Adipocyte (in vitro differentiated cells): ENCODE results near the gene PCYOX1L.
A peak's percentile ranks its signal among the peaks of the same experiment; 100 is the strongest.

ENCODE experiments used
- DNase-seq: peaks from one replicate; pipeline ENCODE4 v3.0.0-alpha.2; 2015; ENCODE audit warnings: low read depth
- H3K27me3 ChIP-seq: replicated peaks from 2 replicates; pipeline ENCODE4 v1.7.0; 2013; ENCODE audit warnings: mild to moderate bottlenecking, low read length, moderate library complexity; ENCODE audit not compliant: control insufficient read depth, insufficient read depth
- H3K36me3 ChIP-seq: 2 replicates; pipeline ENCODE4 v1.7.0; 2013; ENCODE audit warnings: low read length, mild to moderate bottlenecking, moderate library complexity; ENCODE audit not compliant: control insufficient read depth, insufficient read depth, severe bottlenecking
- H3K4me1 ChIP-seq: 2 replicates; pipeline ENCODE4 v1.7.0; 2013; ENCODE audit warnings: mild to moderate bottlenecking, low read length, moderate library complexity; ENCODE audit not compliant: control insufficient read depth, insufficient read depth
- H3K4me3 ChIP-seq: 2 replicates; pipeline ENCODE4 v1.7.0; 2013; ENCODE audit warnings: mild to moderate bottlenecking, low read length, moderate library complexity
- H3K9ac ChIP-seq: 2 replicates; pipeline ENCODE4 v1.7.0; 2013; ENCODE audit warnings: mild to moderate bottlenecking, low read length, moderate library complexity
- H3K9me3 ChIP-seq: 2 replicates; pipeline ENCODE4 v1.7.0; 2013; ENCODE audit warnings: mild to moderate bottlenecking, low read length, moderate library complexity; ENCODE audit not compliant: control insufficient read depth

Gene PCYOX1L

GRCh38 chr5:149357370-149358293 lies at the start of gene PCYOX1L:
Gene PCYOX1L (plus strand): TSS chr5:149358046. CDS start chr5:149358069, 23 bp downstream.
- peak within 1 kb of the TSS; percentile 86 for H3K4me3 ChIP-seq
- H3K9me3 ChIP-seq: no peaks in the 10 kb centered on the region
- no peaks in the 10 kb centered on the region for H3K27me3 ChIP-seq
- H3K9ac ChIP-seq: peak within 1 kb of the TSS; percentile 83
- peak; percentile 99 for DNase-seq
- H3K36me3 ChIP-seq: peaks cover 30% of the 10 kb centered on the region
- peaks cover 5% of the 10 kb centered on the region for H3K4me1 ChIP-seq

- Histone ChIP-seq H3K4me1 (no peaks in the 10 kb centered on the region), H3K9ac (no peak overlapping the region), H3K4me3 (no peak overlapping the region), H3K36me3 (peaks cover 64% of the 10 kb centered on the region), H3K9me3 (no peaks in the 10 kb centered on the region), H3K27me3 (no peaks in the 10 kb centered on the region)
- no peak for DNase-seq
These were observed 48.5 kb upstream of the PCYOX1L start for GRCh38 chr5:149309354-149309753.

GRCh38 chr5:149310488-149310887 lies 47.4 kb upstream of the PCYOX1L start:
- Histone ChIP-seq H3K9ac (no peak overlapping the region), H3K4me3 (no peak overlapping the region), H3K9me3 (no peaks in the 10 kb centered on the region), H3K36me3 (peaks cover 52% of the 10 kb centered on the region), H3K4me1 (no peaks in the 10 kb centered on the region), H3K27me3 (no peaks in the 10 kb centered on the region)
- no peak for DNase-seq

- H3K27me3 ChIP-seq: no peaks in the 10 kb centered on the region
- H3K4me3 ChIP-seq: no peak overlapping the region
- H3K4me1 ChIP-seq: no peaks in the 10 kb centered on the region
- no peaks in the 10 kb centered on the region for H3K9me3 ChIP-seq
- DNase-seq: peak; percentile 13
- H3K36me3 ChIP-seq: peaks cover 47% of the 10 kb centered on the region
- H3K9ac ChIP-seq: no peak overlapping the region
These were observed 46.7 kb upstream of the PCYOX1L start for GRCh38 chr5:149310947-149311658.

- no peak for DNase-seq
- Histone ChIP-seq H3K27me3 (no peaks in the 10 kb centered on the region), H3K4me3 (no peak overlapping the region), H3K36me3 (peaks cover 34% of the 10 kb centered on the region), H3K4me1 (no peaks in the 10 kb centered on the region), H3K9me3 (no peaks in the 10 kb centered on the region), H3K9ac (no peak overlapping the region)
These were observed 44.5 kb upstream of the PCYOX1L start for GRCh38 chr5:149313151-149313841.

- no peaks in the 10 kb centered on the region for H3K4me1 ChIP-seq
- H3K4me3 ChIP-seq: no peak overlapping the region
- no peak for DNase-seq
- H3K27me3 ChIP-seq: no peaks in the 10 kb centered on the region
- peaks cover 36% of the 10 kb centered on the region for H3K36me3 ChIP-seq
- no peaks in the 10 kb centered on the region for H3K9me3 ChIP-seq
- H3K9ac ChIP-seq: no peak overlapping the region
These were observed 43.2 kb upstream of the PCYOX1L start for GRCh38 chr5:149314571-149315111.

GRCh38 chr5:149315753-149316152 lies 42.1 kb upstream of the PCYOX1L start:
- H3K36me3 ChIP-seq: peaks cover 34% of the 10 kb centered on the region
- no peak for DNase-seq
- H3K9me3 ChIP-seq: no peaks in the 10 kb centered on the region
- H3K27me3 ChIP-seq: no peaks in the 10 kb centered on the region
- no peak overlapping the region for H3K4me3 ChIP-seq
- no peak overlapping the region for H3K9ac ChIP-seq
- H3K4me1 ChIP-seq: peaks cover 6% of the 10 kb centered on the region

GRCh38 chr5:149317281-149318048 lies 40.4 kb upstream of the PCYOX1L start:
- Histone ChIP-seq H3K9me3 (no peaks in the 10 kb centered on the region), H3K4me3 (no peak overlapping the region), H3K27me3 (no peaks in the 10 kb centered on the region), H3K4me1 (peaks cover 18% of the 10 kb centered on the region), H3K9ac (no peak overlapping the region), H3K36me3 (peaks cover 21% of the 10 kb centered on the region)
- peak; percentile 80 for DNase-seq

GRCh38 chr5:149319174-149319573 lies 38.7 kb upstream of the PCYOX1L start:
- Histone ChIP-seq H3K4me3 (no peak overlapping the region), H3K36me3 (peaks cover 14% of the 10 kb centered on the region), H3K9ac (no peak overlapping the region), H3K9me3 (no peaks in the 10 kb centered on the region), H3K4me1 (peaks cover 35% of the 10 kb centered on the region), H3K27me3 (no peaks in the 10 kb centered on the region)
- DNase-seq: no peak

- DNase-seq: peak; percentile 92
- no peaks in the 10 kb centered on the region for H3K27me3 ChIP-seq
- H3K36me3 ChIP-seq: peaks cover 14% of the 10 kb centered on the region
- H3K9me3 ChIP-seq: no peaks in the 10 kb centered on the region
- peak overlapping the region; percentile 59 for H3K9ac ChIP-seq
- peaks cover 52% of the 10 kb centered on the region for H3K4me1 ChIP-seq
- H3K4me3 ChIP-seq: no peak overlapping the region
These were observed 37.0 kb upstream of the PCYOX1L start for GRCh38 chr5:149320791-149321330.
